Measurements from ENCODE around the gene GSG1L2. TPM values are rescaled to one million over a fixed set of nuclear protein-coding genes. Genes with fewer than 3 reads are reported as not detected.
A peak's percentile ranks its signal among the peaks of the same experiment; 100 is the strongest.

The GSG1L2 gene
- total and polyA plus RNA-seq, 2 donors from 2014 or later = not detected

GRCh38 chr17:9790889-9791876 is 30.7 kb downstream of the GSG1L2 start, which contains the start of gene DHRS7C:
Gene DHRS7C (minus strand): TSS chr17:9791592. CDS start chr17:9791284, 308 bp downstream.
- Histone ChIP-seq H3K36me3 (ENCODE audit: control insufficient read depth in 2 of 3, insufficient read depth in 3 of 3, low read length in 3 of 3) (no peaks in the 10 kb centered on the region), H3K9ac (ENCODE audit: low read length in 3 of 3) (no peak within 1 kb of the TSS), H3K4me1 (ENCODE audit: control insufficient read depth in 2 of 3, insufficient read depth in 2 of 3, low read depth in 1 of 3, low read length in 3 of 3) (no peaks in the 10 kb centered on the region), H3K4me3 (ENCODE audit: low read length in 3 of 3) (no peak within 1 kb of the TSS), H3K27me3 (ENCODE audit: control insufficient read depth, insufficient read depth, low read length) (no peaks in the 10 kb centered on the region), H3K9me3 (ENCODE audit: control insufficient read depth in 2 of 3, insufficient read depth in 1 of 3, low read length in 3 of 3) (no peaks in the 10 kb centered on the region), H3K27ac (ENCODE audit: low read depth in 2 of 2, low read length in 2 of 2) (no peak within 1 kb of the TSS)
- TF ChIP-seq, protein P1, sequence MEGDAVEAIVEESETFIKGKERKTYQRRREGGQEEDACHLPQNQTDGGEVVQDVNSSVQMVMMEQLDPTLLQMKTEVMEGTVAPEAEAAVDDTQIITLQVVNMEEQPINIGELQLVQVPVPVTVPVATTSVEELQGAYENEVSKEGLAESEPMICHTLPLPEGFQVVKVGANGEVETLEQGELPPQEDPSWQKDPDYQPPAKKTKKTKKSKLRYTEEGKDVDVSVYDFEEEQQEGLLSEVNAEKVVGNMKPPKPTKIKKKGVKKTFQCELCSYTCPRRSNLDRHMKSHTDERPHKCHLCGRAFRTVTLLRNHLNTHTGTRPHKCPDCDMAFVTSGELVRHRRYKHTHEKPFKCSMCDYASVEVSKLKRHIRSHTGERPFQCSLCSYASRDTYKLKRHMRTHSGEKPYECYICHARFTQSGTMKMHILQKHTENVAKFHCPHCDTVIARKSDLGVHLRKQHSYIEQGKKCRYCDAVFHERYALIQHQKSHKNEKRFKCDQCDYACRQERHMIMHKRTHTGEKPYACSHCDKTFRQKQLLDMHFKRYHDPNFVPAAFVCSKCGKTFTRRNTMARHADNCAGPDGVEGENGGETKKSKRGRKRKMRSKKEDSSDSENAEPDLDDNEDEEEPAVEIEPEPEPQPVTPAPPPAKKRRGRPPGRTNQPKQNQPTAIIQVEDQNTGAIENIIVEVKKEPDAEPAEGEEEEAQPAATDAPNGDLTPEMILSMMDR (IDR thresholded peaks at IDR 0.05; ENCODE audit: borderline replicate concordance, extremely low read depth, insufficient read depth) = no peak
- FAIRE-seq (no peak), DNase-seq (peak in 2 of 5 donors; percentile 14 to 18)
- intact Hi-C loops (cut with DNase I) = no loop called here

GRCh38 chr17:9790316-9790715 is 31.6 kb downstream of the GSG1L2 start:
- Histone ChIP-seq H3K4me3 (ENCODE audit: low read length in 3 of 3) (no peak overlapping the region), H3K36me3 (ENCODE audit: control insufficient read depth in 2 of 3, insufficient read depth in 3 of 3, low read length in 3 of 3) (no peaks in the 10 kb centered on the region), H3K9me3 (ENCODE audit: control insufficient read depth in 2 of 3, insufficient read depth in 1 of 3, low read length in 3 of 3) (no peaks in the 10 kb centered on the region), H3K27ac (ENCODE audit: low read depth in 2 of 2, low read length in 2 of 2) (no peak overlapping the region), H3K27me3 (ENCODE audit: control insufficient read depth, insufficient read depth, low read length) (no peaks in the 10 kb centered on the region), H3K9ac (ENCODE audit: low read length in 3 of 3) (no peak overlapping the region), H3K4me1 (ENCODE audit: control insufficient read depth in 2 of 3, insufficient read depth in 2 of 3, low read depth in 1 of 3, low read length in 3 of 3) (no peaks in the 10 kb centered on the region)
- no peak for FAIRE-seq
- intact Hi-C loops (cut with DNase I) = no loop called here
- TF ChIP-seq, protein P1 (IDR thresholded peaks at IDR 0.05; ENCODE audit: borderline replicate concordance, extremely low read depth, insufficient read depth) = no peak
- DNase-seq = no peak

- Histone ChIP-seq H3K4me3 (ENCODE audit: low read length in 3 of 3) (no peak overlapping the region), H3K9me3 (ENCODE audit: control insufficient read depth in 2 of 3, insufficient read depth in 1 of 3, low read length in 3 of 3) (no peaks in the 10 kb centered on the region), H3K9ac (ENCODE audit: low read length in 3 of 3) (no peak overlapping the region), H3K27ac (ENCODE audit: low read depth in 2 of 2, low read length in 2 of 2) (no peak overlapping the region), H3K4me1 (ENCODE audit: control insufficient read depth in 2 of 3, insufficient read depth in 2 of 3, low read depth in 1 of 3, low read length in 3 of 3) (no peaks in the 10 kb centered on the region), H3K27me3 (ENCODE audit: control insufficient read depth, insufficient read depth, low read length) (no peaks in the 10 kb centered on the region), H3K36me3 (ENCODE audit: control insufficient read depth in 2 of 3, insufficient read depth in 3 of 3, low read length in 3 of 3) (no peaks in the 10 kb centered on the region)
- TF ChIP-seq, protein P1 (IDR thresholded peaks at IDR 0.05; ENCODE audit: borderline replicate concordance, extremely low read depth, insufficient read depth) = no peak
- DNase-seq (peak in 2 of 5 donors; percentile 21 to 28), FAIRE-seq (no peak)
- intact Hi-C loops (cut with DNase I) = no loop called here
Observed at GRCh38 chr17:9788601-9789000, 33.3 kb downstream of the GSG1L2 start.

Data from kidney (tissue), 14 donors.